DND-41 (cell line): Measurements from ENCODE around the gene MET.

ENCODE experiments used
- CTCF ChIP-seq: IDR thresholded peaks from 2 replicates; pipeline ENCODE4 v1.5.1; 2012; ENCODE audit warnings: borderline replicate concordance, low read length, moderate library complexity, mild to moderate bottlenecking; ENCODE audit not compliant: poor library complexity, severe bottlenecking; ENCODE audit errors: extremely low read depth
- EZH2 ChIP-seq: IDR thresholded peaks from 3 replicates; pipeline ENCODE4 v1.6.1; 2012; ENCODE audit warnings: borderline replicate concordance, low read depth, mild to moderate bottlenecking, moderate library complexity, low read length, inconsistent platforms; ENCODE audit not compliant: severe bottlenecking

DNA sequence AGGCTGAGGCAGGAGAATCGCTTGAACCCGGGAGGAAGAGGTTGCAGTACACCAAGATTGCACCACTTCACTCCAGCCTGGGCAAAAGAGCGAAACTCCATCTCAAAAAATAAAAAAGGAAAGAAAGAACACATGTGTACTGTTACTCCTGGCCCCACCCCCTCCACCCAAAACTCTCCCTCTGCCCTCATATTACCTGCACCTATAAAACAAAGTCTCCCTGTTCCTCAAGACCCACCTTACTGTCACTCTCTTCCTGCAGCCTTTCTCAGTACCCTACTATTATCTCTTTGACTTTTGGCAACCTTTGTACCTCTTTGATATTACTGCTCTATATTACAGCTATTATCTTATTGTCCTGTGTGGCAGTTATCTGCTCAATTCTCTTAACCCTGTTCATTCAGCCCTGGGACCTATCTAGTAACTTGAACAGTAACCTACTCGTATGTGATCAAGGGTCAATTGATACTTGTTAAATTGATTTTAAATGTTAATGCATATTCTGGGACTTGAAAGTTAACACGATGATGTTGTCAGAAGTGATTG is 121.9 kb downstream of the MET start:
- no peak for TF ChIP-seq CTCF
- no peak for TF ChIP-seq EZH2
